ENCODE results near the gene SLC23A2.

SLC23A2 gene

DNA sequence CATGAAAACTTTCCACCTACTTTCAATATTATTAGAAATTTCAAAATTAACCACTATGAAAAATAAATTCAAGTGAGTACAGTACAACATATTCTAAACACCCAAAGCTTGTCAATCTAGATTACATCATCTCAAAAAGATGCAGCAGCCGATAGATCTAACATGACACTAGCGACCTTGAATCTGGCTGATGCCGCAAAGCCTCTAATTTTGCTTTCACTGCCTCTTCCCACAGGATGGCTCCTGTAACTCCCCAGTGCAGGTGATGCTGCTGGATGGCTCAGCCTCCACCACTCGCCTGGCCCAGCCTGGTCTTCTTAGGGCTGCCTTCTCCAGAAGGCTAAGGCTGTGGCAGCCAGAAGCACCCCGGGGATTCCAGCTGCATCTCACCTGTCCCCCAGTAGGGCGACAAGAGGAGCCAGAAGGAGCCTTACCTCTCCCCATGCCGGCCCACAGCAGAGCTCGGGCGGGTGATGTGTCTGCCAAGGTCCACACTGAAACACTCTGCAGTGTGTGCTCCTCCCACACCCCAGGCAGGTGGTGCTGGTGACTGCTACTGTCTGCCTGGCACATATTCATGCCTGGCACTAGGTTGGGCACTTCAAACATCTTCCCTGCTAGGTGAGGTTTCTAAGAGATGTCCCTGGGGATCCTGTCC, 82.1 kb downstream of the SLC23A2 start:
- no peaks in the 10 kb centered on the region for H3K27me3 Mint-ChIP-seq
- ATAC-seq (replicated peaks; ENCODE audit: extremely low read depth, poor library complexity, severe bottlenecking) (no peak), DNase-seq (ENCODE audit: low spot score in 2 of 2) (no peak)
- H3K4me3 Mint-ChIP-seq: no peak overlapping the region
- H3K27ac Mint-ChIP-seq (ENCODE audit: low read depth): peak overlapping the region; percentile 72
- H3K4me1 Mint-ChIP-seq: peaks cover 45% of the 10 kb centered on the region
- no peaks in the 10 kb centered on the region for H3K9me3 Mint-ChIP-seq
- no peaks in the 10 kb centered on the region for H3K36me3 Mint-ChIP-seq (ENCODE audit: insufficient read depth)

DNA sequence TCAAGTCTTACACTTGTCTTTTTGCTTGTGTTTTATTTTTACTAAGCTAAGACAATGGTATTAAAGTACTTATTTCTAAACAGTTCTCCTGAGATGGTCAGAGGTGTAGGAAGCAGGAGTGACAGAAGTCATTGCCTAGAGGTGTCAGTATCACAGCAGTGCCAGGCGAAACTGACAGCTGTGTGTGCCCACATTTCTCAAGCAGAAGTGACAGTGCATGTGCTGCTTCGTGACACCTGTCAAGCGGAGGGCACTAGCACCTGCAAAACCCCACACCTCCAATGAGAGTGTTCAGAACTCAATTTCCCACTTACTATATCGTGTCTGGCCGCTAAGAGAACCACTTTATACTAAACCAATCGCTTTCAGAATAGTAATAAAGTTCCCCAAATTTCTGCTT, 82.8 kb downstream of the SLC23A2 start:
- Mint-ChIP-seq H3K4me1 (peaks cover 47% of the 10 kb centered on the region), H3K9me3 (no peaks in the 10 kb centered on the region), H3K4me3 (no peak overlapping the region), H3K27ac (ENCODE audit: low read depth) (peak overlapping the region; percentile 72), H3K27me3 (no peaks in the 10 kb centered on the region), H3K36me3 (ENCODE audit: insufficient read depth) (no peaks in the 10 kb centered on the region)
- DNase-seq (ENCODE audit: low spot score in 2 of 2): no peak
- ATAC-seq (replicated peaks; ENCODE audit: extremely low read depth, poor library complexity, severe bottlenecking): no peak

DNA sequence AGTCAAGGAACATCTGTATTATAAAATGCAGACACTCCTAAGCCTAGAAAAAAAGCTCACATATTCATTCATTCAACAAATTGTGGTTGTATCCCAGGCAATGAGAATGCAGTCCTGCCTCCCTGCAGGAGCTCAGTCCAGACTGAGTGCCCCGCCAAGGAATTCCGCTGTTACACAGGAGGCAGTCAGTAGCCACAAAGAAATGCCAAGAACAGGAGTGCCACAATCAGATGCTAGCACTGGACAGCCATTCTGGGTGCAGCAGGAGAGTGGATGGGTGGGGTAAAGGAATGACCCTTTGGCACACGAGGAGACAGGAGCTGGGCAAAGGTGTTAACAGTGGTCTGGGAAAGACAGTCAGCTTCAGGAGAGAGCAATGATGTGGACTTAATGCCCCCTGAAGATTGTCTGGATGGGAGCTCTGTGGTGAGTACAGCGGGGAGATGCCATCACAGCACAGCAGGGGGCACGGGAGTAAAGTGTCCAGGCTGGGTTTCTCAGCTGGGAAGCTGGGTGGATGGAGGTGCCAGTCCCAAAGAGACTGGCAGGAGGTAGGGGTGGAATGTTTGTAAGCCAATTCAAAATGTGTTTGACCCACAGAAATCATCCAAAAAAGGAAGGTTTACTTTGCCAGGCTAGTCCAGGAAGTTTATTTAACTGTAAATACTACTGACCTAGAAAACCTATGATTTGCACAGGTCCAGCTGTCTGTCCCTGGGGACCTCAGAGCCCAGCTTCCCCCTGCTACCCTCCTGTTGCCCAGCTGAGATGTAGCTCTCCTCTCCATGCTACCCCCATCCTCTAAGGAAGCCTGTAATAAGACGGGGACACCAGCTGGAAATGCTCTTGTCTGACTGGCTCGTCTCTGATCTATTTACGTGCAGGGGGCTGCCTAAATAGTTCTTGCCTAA, 84.1 kb downstream of the SLC23A2 start:
- ATAC-seq (replicated peaks; ENCODE audit: extremely low read depth, poor library complexity, severe bottlenecking) (no peak), DNase-seq (ENCODE audit: low spot score in 2 of 2) (no peak)
- no peak overlapping the region for H3K27ac Mint-ChIP-seq (ENCODE audit: low read depth)
- H3K4me3 Mint-ChIP-seq: no peak overlapping the region
- no peaks in the 10 kb centered on the region for H3K36me3 Mint-ChIP-seq (ENCODE audit: insufficient read depth)
- H3K27me3 Mint-ChIP-seq: no peaks in the 10 kb centered on the region
- H3K4me1 Mint-ChIP-seq: peaks cover 53% of the 10 kb centered on the region
- no peaks in the 10 kb centered on the region for H3K9me3 Mint-ChIP-seq

DNA sequence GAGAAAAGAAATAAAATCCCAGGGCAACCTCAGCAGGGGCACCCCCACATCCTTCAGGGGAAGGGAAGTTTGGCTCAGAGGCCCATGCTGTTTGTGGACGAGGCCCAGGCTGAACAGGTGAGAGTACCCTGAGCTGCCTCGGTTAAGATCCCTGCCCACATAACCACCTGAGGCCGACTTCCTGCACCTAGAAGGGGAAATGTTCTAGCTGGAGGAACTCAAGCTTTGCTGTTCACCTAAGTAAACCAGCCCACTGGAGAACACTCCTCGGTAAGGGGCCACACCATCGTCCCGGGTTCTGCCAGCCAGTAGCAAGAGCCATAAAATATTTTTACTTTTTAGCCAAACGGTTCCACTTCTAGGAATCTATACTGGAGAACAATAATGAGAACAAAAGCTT, 88.2 kb downstream of the SLC23A2 start:
- Mint-ChIP-seq H3K9me3 (no peaks in the 10 kb centered on the region), H3K27me3 (no peaks in the 10 kb centered on the region), H3K4me1 (peaks cover 29% of the 10 kb centered on the region), H3K4me3 (no peak overlapping the region), H3K36me3 (ENCODE audit: insufficient read depth) (peaks cover 4% of the 10 kb centered on the region), H3K27ac (ENCODE audit: low read depth) (no peak overlapping the region)
- ATAC-seq (replicated peaks; ENCODE audit: extremely low read depth, poor library complexity, severe bottlenecking): no peak
- DNase-seq (ENCODE audit: low spot score in 2 of 2): no peak

DNA sequence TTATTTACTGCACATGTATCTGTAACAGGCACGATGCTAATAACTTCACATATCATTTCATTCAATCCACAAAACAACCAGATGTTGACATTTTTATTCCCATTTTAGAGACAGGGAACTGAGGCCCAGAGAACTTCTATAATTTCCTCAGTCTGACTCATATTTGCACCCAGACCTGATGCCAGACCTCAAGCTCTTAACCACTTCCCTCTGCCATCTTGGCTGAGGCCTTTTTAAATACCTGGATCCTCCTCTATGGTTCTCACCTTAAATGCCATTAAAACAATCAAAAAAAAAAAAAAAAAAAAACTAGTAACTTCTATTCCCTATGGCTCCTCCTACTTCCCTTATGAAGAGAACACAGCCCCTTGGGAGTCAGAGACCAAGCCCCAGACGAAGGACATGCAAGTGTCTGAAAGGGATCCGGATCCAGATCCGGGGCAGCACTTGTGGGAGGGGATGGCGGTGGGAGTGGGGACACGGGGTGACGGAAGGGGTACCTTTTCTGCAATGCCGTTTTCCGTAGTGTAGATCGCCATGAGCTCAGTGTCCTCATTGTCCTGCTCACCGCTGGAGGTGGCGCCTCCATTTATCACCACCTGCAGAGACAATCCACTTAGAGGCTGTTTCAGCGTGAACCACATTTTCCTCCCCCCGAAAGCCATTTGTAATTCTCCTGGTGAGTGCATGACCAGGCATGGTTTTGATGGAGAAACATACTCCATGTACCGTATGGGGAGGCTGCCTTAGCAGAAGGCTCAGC, 88.7 kb downstream of the SLC23A2 start:
- peaks cover 27% of the 10 kb centered on the region for H3K4me1 Mint-ChIP-seq

DNA sequence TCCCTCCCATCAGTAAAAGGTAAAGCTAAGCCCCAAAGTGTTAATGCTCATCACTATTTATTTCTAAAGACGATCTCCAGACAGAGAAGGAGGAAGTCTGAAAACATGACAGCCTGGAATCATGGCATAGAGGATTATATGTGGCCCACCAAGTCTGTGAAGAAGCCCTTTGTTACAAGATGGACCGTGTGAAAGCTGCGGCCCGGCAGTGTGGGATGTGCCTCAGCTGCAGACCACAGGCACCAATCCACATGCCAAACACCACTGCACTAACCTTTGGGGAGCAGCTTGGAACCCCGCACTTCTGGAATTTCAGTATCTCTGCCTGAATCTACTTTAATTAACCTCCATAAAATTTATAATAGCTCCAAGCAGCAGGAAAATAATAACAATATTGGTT, 90.4 kb downstream of the SLC23A2 start:
- DNase-seq (ENCODE audit: low spot score in 2 of 2): no peak
- Mint-ChIP-seq H3K9me3 (no peaks in the 10 kb centered on the region), H3K4me3 (no peak overlapping the region), H3K4me1 (peaks cover 15% of the 10 kb centered on the region), H3K27ac (ENCODE audit: low read depth) (no peak overlapping the region), H3K27me3 (no peaks in the 10 kb centered on the region), H3K36me3 (ENCODE audit: insufficient read depth) (peaks cover 4% of the 10 kb centered on the region)
- no peak for ATAC-seq (replicated peaks; ENCODE audit: extremely low read depth, poor library complexity, severe bottlenecking)

More for the DNA sequence above, 88.7 kb downstream of the SLC23A2 start:
- Mint-ChIP-seq H3K4me3 (no peak overlapping the region), H3K36me3 (ENCODE audit: insufficient read depth) (peaks cover 4% of the 10 kb centered on the region), H3K27ac (ENCODE audit: low read depth) (no peak overlapping the region), H3K27me3 (no peaks in the 10 kb centered on the region), H3K9me3 (no peaks in the 10 kb centered on the region)
- DNase-seq (ENCODE audit: low spot score in 2 of 2) (no peak), ATAC-seq (replicated peaks; ENCODE audit: extremely low read depth, poor library complexity, severe bottlenecking) (no peak)

DNA sequence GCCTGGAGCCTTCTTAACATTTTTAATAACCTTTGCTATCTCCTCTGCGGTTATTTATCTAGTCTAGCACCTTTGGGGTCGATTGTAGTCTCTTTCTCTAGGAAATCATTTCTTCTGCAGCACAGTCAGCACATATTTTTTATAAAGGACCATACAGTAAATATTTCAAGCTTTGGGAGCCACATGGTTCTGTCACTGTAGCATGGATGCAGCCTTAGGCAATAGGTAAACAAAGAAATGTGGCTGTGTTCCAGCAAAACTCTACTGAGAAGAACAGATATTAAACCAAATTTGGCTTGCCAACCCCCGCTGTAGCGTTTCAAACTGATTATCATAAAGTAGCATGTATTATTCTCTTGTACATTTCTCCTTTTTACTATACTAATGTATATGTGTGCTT, 95.7 kb downstream of the SLC23A2 start:
- Mint-ChIP-seq H3K4me3 (no peak overlapping the region), H3K36me3 (ENCODE audit: insufficient read depth) (peaks cover 17% of the 10 kb centered on the region), H3K27ac (ENCODE audit: low read depth) (no peak overlapping the region), H3K27me3 (no peaks in the 10 kb centered on the region), H3K4me1 (peaks cover 5% of the 10 kb centered on the region), H3K9me3 (no peaks in the 10 kb centered on the region)
- ATAC-seq (replicated peaks; ENCODE audit: extremely low read depth, poor library complexity, severe bottlenecking): no peak
- no peak for DNase-seq (ENCODE audit: low spot score in 2 of 2)

DNA sequence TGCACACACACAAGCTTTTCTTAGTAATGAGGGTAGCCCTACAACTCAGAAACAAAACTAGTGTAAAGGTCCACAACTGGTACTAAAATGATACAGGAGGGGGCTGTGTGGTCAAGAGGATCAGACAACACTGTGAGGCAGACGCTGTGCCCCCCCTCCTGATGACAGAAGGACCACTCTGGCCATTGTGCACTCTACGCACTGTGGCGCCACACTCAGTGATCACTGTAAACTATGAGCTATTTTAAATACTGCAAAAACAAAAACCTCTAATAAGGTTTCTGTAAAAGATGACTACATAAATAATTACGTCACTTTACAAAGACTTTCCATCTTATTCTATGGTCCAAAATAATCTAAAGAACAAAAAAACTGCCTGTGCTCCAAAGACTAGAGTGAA, 96.1 kb downstream of the SLC23A2 start:
- no peak for DNase-seq (ENCODE audit: low spot score in 2 of 2)
- no peak overlapping the region for H3K4me3 Mint-ChIP-seq
- peaks cover 5% of the 10 kb centered on the region for H3K4me1 Mint-ChIP-seq
- ATAC-seq (replicated peaks; ENCODE audit: extremely low read depth, poor library complexity, severe bottlenecking): no peak
- H3K9me3 Mint-ChIP-seq: no peaks in the 10 kb centered on the region
- no peak overlapping the region for H3K27ac Mint-ChIP-seq (ENCODE audit: low read depth)
- peaks cover 16% of the 10 kb centered on the region for H3K36me3 Mint-ChIP-seq (ENCODE audit: insufficient read depth)
- no peaks in the 10 kb centered on the region for H3K27me3 Mint-ChIP-seq

DNA sequence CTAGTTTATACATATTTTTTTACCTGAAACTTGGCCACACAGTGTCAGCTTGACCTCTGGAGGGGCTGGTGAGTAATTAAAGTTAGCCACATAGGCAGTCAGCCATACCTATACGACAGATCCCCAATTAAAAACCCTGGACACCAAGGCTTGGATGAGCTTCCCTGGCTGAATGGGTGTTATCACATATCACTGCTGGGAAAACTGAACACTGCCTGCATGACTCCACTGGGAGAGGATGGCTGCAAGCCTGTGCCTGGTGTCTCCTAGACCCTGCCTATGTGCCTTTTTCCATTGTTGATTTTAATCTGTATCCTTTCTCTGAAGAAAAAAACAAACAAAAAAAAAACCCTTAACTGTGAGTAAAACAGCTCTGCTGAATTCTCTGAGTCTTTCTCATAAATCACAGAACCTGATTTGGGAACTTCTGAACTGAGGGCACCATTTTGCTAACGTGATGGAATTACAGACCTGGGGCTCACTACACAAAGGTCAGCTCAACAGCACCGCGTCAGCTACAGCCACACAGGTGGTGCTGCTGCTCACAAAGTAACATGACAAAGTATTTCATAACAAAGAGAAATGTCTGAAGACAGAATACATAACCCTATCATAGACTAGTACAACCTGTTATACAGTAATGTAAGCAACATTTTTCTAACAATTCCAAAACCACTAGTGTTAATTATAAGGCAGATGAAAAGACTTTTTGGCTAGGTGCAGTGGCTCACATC, 97.0 kb downstream of the SLC23A2 start:
- Mint-ChIP-seq H3K27ac (ENCODE audit: low read depth) (no peak overlapping the region), H3K4me1 (peaks cover 5% of the 10 kb centered on the region), H3K4me3 (no peak overlapping the region), H3K27me3 (no peaks in the 10 kb centered on the region), H3K9me3 (no peaks in the 10 kb centered on the region), H3K36me3 (ENCODE audit: insufficient read depth) (peaks cover 20% of the 10 kb centered on the region)
- DNase-seq (ENCODE audit: low spot score in 2 of 2): no peak
- ATAC-seq (replicated peaks; ENCODE audit: extremely low read depth, poor library complexity, severe bottlenecking): no peak

DNA sequence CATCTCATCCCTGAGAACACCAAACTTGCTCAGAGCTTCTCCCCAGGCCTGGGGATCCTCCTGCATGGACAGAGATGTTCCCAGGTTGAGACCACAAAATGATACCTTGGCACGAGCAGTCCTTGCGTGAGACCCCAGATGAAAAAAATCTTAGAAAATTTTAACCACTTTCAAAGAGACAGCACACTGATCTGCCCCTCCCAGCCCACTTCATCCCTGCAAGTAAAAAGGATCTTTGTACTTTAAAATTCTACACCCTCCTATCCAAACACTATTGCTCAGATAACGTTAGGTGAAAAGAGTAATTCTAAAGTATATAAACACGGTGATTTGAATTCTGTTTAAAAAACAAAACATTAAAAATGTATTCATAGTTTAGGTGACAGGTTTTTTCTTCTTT, 98.5 kb downstream of the SLC23A2 start:
- DNase-seq (ENCODE audit: low spot score in 2 of 2): no peak
- peaks cover 31% of the 10 kb centered on the region for H3K36me3 Mint-ChIP-seq (ENCODE audit: insufficient read depth)
- H3K27me3 Mint-ChIP-seq: no peaks in the 10 kb centered on the region
- H3K27ac Mint-ChIP-seq (ENCODE audit: low read depth): no peak overlapping the region
- H3K4me3 Mint-ChIP-seq: no peak overlapping the region
- H3K4me1 Mint-ChIP-seq: peaks cover 5% of the 10 kb centered on the region
- no peaks in the 10 kb centered on the region for H3K9me3 Mint-ChIP-seq
- no peak for ATAC-seq (replicated peaks; ENCODE audit: extremely low read depth, poor library complexity, severe bottlenecking)

DNA sequence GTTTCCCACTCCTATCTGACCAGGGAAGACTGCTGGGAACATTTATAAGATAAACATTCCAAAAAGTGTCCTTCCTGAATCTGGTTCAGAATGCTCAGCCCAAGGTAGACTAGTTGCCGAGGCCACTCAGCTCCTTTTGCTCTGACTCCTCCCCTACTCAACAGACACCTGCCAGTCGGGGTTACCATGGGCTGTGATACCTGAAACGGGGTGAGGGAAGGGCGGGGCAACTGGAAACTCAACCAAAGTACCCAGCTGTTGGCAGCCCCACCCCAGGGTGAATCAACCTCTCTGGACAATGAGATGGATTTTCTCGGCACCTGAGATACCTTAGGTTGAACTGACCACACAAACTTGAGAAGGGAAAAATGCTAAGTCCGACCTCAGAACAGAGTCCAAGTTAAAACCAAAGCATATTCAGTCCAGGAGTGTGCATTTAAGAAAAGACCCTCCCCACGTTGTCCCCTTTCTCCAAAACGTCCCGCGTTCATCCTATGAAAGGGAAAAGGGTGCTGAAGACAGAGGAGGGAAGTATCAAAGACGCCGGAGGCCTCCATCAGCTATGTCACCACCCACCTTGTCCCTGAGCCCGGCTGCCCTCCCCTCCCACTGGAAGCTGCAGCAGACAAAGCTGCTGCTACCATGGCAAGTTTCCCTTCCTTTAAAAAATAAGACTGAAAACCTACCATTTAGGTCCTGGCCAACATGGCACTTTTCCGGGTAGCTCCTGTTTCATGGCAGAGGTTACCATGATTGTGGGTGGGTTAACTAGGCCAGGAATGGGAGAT, 100.1 kb downstream of the SLC23A2 start:
- H3K36me3 Mint-ChIP-seq (ENCODE audit: insufficient read depth): peaks cover 31% of the 10 kb centered on the region
- no peaks in the 10 kb centered on the region for H3K9me3 Mint-ChIP-seq
- no peak for DNase-seq (ENCODE audit: low spot score in 2 of 2)
- H3K27me3 Mint-ChIP-seq: no peaks in the 10 kb centered on the region
- H3K4me3 Mint-ChIP-seq: no peak overlapping the region
- no peak for ATAC-seq (replicated peaks; ENCODE audit: extremely low read depth, poor library complexity, severe bottlenecking)
- H3K27ac Mint-ChIP-seq (ENCODE audit: low read depth): peak overlapping the region; percentile 32
- H3K4me1 Mint-ChIP-seq: peaks cover 17% of the 10 kb centered on the region

Data from central memory CD8-positive, alpha-beta T cell (primary cell).